Bone marrow (tissue), 2 donors: ENCODE data around the gene PFDN4.

Experiments used
- DNase-seq, 2 donors: peaks; one replicate each; lab custom pipeline; 2025; lab: John Stamatoyannopoulos, UW

PFDN4 gene

DNA sequence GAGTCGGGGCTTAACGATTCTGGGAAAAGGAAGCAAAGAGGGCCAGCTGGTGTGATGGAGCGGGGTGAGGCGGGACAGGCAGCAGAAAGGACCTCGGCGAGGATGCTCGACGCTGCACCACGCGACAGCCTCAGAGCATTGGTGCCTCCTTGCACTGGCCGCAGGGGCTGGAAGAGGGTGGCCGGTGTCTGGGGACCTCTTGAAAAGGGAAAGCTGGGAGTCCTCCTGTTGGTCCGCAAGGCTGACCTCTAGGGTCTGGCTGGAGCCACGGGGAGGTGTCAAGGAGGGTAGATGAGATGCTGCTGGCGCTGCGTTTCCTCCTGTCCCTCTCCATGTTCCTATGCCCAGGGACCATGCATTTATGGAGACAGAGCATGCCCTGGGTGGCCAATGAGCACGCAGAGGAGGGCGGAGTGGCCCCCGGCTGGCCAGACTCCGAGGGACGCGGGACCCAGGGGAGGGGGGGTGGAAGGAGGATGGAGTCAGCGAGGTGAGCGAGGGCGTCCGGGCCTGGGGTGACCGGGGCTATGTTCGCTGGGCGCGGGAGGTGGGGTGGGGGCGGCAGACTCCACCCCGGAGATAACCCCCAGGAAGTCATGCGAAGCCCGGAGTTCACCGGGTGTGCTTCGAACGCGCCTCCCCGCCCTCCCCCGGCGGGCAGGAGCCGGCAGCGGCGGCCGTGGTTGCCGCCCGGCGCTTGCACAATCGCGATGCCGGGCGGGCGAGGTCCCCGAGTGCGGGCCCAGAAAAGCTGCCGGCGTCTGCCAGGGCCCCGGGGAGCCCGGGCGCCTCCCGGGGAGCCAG is 34.0 kb upstream of the PFDN4 start, which contains the start of gene CYP24A1:
CYP24A1 (minus strand) TSS at position 334 of the 804 bp plus-strand sequence. CDS start 407 bp downstream, outside the sequence.
- DNase-seq: no peak

DNA sequence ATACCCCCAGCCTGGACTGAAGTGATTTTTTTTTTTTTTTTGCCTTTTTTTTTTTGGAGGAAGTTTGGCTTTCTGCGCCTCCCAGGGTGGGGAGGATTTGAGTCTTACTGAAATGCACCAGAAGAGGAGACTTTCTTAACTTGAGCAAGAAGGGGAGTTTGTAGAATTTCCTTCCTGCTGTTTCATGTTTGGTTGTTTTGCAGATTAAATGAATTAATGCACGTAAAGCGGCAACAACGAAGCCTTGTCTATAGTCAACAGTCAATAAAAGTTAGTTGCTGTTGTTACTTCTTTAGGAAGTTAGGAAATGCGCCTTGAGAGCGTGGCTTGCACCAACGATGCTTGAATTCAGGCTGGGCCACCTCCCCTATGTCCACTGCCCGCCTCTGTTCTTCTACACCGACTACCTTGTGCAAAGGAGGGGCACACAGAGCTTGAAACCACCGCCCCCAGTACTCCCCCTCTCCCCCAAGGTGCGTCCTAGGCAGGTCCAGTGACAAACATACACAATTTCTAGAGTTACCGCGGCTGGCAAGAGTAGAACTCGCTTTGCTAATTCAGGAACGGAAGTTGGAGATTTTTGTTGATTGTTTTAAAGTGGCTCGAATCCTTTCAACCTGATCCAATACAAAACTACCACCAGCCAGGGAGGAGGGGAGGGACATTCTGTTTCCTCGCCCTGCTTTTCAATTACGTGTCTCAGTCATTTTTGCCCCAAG is 33.3 kb upstream of the PFDN4 start:
- no peak for DNase-seq

- no peak for DNase-seq
These were observed 31.3 kb upstream of the PFDN4 start for GRCh38 chr20:54176610-54177009.

DNA sequence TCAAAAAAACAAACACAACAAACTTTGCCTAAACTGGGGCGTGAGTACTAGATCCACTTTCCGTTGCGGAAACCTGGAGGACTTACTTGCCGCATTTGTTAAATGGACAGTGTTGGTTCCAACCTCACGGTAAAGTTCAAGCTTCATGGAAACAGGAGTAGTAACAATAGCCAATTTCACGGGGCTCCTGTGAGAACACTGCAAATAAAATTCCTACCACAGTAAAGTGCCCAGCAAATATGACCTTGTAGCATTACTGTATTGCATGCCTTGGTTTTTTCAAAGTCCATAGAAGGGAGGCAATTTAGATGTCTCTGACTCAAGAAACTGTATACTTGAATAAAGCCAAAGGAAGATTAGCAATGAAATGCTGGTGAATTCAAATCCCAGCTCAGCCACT is 30.5 kb upstream of the PFDN4 start:
- DNase-seq: no peak

GRCh38 chr20:54178256-54178655 is 29.6 kb upstream of the PFDN4 start:
- DNase-seq: no peak

- DNase-seq: no peak
These were observed 27.9 kb upstream of the PFDN4 start for GRCh38 chr20:54179946-54180345.

DNA sequence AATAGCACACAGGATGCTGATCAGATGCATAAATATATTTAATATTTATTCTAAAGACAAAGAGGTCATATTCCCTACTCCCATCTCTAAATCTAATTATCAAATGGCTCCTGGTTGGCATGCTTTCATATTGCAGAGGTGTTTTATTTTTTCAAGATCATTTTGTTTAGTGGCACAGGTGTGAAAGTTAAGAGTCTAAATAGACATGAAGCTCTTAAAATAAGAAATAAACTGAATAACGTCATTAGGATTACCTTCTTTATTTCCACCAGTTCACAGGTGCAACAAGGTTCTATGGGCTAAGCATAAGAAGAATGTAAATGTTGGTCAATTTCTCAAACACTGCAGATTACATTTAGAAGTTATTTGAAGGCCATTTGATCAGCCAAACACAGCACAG is 27.0 kb upstream of the PFDN4 start:
- no peak for DNase-seq

GRCh38 chr20:54184071-54184470 is 23.8 kb upstream of the PFDN4 start:
- no peak for DNase-seq

DNA sequence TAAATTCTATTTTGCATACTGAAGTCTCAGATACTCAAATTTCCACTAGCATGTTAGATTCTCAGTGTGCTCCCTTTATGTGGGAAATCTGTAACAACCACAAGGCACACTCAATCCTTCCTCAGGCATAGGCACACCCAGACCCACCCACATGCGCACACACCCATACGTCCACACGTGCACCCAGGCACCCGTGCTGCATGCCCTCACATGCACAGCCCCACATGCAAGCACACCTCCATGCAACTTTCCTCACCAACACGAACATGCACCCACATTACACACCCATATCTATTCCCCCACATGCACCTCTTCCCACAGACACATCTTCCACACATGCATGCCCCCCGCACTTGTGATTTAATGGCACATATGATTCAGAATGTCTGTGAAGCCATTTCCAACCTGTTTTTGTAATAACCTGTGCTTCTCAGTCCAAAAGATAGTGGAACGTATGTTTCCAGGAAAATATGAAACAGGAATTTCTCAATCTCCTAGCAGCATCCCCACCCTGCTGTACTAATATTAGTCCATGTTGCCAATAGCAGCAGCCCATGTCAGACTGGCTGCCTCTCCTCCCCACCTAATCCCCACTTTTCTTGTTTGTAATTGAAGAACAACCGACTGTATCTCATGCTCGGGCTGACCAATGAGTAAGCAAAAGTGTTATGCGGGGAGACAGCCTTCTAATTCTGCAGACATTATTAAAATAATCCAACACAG is 22.8 kb upstream of the PFDN4 start:
- no peak for DNase-seq

DNA sequence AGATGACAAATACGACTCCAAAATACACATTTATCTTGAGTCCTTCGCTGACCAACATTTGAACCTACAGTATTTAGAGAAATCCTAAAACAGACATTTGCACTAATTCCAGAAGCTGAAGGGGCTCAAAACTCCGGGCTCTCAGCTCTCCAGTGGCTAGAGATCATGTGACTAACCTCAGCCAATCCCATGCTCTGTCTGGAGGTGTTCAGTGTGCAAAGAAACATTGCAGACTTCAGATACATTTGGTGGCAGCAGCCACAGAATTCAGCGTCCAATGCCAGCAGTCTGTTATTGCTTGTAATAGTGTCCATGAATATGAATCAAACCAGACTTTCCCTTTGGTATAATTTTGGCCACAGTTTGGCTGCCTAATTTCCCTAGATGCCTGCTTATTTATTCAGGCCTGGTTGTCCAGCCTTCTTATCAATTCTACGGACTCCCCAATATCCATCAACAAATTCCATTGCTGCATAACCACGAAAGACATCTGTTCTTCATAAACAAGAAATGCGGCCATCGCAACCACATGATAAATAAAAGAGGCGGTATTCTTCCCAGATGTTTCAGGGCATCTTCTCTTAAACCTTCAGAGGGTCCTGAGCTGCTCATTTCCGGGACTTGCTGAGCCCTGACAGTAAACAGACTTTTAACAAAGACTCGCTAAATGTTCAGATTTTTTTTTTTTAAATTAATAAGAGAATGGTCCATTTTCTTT is 19.6 kb upstream of the PFDN4 start:
- DNase-seq: no peak

DNA sequence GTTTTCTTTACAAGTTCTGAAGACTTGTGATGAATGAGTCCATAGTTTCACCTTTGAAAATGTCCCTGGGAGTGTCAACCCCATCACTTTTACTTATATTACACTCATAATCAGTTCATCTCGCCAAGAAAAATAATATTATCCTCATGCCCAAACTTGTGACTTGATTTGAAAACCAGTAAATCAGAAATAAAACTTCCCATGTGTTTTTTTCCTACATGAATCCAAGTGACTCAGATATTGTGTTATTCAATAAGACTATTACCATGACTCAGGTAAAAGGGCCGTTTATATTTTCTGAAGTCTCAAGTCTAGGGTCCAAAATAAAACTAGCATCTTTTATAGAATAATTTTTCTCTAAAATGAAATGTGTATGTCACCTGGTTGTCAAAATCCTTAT is 18.3 kb upstream of the PFDN4 start:
- DNase-seq: no peak

DNA sequence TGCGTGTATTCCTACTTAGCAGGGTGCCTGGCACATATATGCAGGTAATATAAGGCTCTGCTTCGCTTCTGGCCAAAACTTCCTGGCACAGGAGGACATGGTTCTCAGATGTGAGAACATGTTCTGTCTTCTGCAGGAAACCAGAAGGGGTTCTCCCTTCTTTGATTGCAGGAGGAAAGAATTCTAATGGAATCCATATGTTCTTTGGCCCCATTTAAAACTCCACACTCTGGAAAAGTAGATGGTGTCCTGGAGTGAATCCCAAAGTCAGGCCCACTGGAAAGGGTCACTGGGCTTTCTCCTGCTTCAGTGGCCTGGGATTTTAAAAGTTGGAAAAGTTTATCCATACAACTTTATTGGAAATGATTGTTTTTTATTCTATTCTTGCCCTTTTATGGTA is 17.7 kb upstream of the PFDN4 start:
- no peak for DNase-seq

GRCh38 chr20:54193817-54194216 is 14.1 kb upstream of the PFDN4 start:
- no peak for DNase-seq

DNA sequence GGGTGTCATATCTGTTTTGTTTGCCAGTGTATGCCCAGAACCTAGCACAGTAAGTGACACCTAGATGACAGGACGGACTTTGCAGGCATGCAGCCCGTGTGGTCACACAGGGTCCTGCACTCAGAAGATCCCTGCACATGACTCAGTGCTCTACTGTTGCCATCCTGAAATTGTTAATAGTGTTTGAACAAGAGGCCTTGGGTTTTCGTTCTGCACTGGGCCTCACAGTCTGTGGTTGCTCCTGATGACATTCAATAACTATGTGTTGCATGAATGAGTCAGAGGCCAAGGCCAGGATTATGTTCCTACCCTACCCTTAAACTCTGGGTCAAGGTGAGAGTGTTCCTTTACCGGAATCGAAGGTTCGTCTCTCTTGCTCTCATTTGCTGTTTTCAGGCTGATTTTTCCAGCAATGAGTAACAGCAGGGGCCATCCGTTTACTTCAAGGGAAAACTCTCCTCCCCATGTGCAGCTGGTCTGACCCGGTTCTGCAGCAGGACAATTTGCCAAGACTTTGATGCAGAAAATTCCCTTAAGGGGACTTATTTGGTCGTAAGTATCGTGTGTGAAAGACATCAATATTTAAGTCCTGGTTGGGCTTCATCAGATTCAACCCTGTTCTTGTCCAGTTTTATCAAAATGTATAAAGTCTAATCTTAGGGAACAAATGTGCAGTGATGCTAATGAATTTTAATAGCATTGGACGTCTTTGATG is 13.0 kb upstream of the PFDN4 start:
- no peak for DNase-seq

DNA sequence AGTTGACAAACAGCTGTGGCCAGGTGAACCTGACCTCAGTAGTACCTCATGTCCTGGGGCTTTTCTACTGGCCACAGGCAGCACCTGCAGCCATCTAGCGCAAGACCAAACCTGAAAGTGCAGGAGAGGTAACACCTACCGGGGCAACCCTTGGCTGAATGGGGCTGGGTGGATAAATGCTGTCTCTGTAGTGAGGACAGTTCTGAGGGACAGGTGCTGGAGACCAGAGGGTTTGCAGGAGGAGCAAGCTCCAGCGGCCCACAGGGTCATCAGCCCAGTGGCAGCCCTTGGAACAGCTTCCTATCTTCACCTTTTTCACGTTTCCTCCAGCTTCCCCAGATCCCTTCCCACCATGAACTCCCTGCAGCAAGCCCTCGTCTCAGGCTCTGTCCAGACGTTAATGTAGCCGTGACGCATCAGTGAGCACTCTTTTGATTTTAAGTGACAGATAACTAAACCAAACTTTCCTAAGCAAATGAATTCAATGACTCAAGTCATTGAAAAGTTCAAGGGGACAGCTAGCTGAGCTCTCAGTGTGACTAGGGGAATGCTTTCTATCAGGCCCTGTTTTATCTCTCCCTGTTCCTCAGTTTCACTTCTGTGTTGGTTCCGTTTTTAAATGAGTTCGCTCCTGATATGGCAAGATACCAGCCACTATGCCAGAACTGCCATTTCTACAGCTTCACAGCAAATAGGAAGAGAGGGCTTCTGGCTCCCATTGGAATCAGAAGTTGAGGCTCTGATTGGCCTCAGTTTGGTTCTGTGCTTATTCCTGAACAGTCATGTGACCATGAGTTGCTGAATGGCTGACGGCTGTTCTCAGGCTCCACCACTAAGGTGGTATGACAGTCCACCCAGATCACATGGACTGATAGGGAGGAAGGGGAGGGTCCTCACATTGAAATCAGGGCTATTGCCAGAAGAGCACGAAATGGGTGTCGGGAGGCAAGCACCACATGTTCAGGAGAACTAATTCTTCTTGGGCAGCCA is 12.1 kb upstream of the PFDN4 start:
- DNase-seq: no peak

- no peak for DNase-seq
These were observed 10.0 kb upstream of the PFDN4 start for GRCh38 chr20:54197621-54198604.

- no peak for DNase-seq
These were observed 8.6 kb upstream of the PFDN4 start for GRCh38 chr20:54199283-54199682.

- peak; percentile 23 to 37 for DNase-seq
These were observed 8.1 kb upstream of the PFDN4 start for GRCh38 chr20:54199721-54200176.
